K562 (cell line): ENCODE results near the gene RPL35. TPM values are rescaled to one million over a fixed set of nuclear protein-coding genes. Genes with fewer than 3 reads are reported as not detected.

Source experiments
- ATF3 ChIP-seq, 2 experiments: fragments of 450-650 bp in 1 of 2; sonication (generic) in 1 of 2; formaldehyde crosslinking in 1 of 2; IDR thresholded peaks in 1 of 2; conservative IDR thresholded peaks in 1 of 2; 2 replicates each; pipeline versions ENCODE4 v1.6.1 to v1.8.1; 2016 to 2023; ENCODE audit warnings: mild to moderate bottlenecking in 2 of 2, moderate library complexity in 2 of 2, inconsistent platforms in 1 of 2, missing genetic modification reagents in 1 of 2
- CBFB ChIP-seq: sonication (generic); formaldehyde crosslinking; IDR thresholded peaks from 2 replicates; pipeline ENCODE4 v1.4.0; 2020; ENCODE audit warnings: mild to moderate bottlenecking, missing genetic modification reagents
- CEBPG ChIP-seq, 3 experiments: fragments of 200-800 bp in 1 of 3; sonication (Bioruptor generic) in 1 of 3; sonication (generic) in 1 of 3; formaldehyde crosslinking in 1 of 3; IDR thresholded peaks in 2 of 3; conservative IDR thresholded peaks in 1 of 3; 2 replicates each; pipeline versions ENCODE4 v1.6.1 to v1.8.0; 2016 to 2022; ENCODE audit warnings: missing compliant biosample characterization in 2 of 3, missing genetic modification characterization in 2 of 3, mild to moderate bottlenecking in 1 of 3, missing genetic modification reagents in 1 of 3
- CREB1 ChIP-seq, 2 experiments: sonication (generic) in 1 of 2; formaldehyde crosslinking in 1 of 2; IDR thresholded peaks; 2 replicates each; pipeline versions ENCODE4 v1.6.1 to v1.8.0; 2012 to 2022; ENCODE audit warnings: inconsistent platforms in 1 of 2, mild to moderate bottlenecking in 1 of 2, missing genetic modification reagents in 1 of 2, moderate library complexity in 1 of 2
- KAT7 ChIP-seq: sonication (generic); formaldehyde crosslinking; IDR thresholded peaks from 2 replicates; pipeline ENCODE4 v1.8.0; 2022; ENCODE audit warnings: missing genetic modification reagents, mild to moderate bottlenecking, borderline replicate concordance
- NFIX ChIP-seq: fragments of 250-450 bp; sonication (Bioruptor Pico); IDR thresholded peaks from 2 replicates; pipeline ENCODE4 v1.4.0; 2020; ENCODE audit warnings: low read depth, mild to moderate bottlenecking, moderate library complexity
- NR3C1 ChIP-seq: sonication (generic); formaldehyde crosslinking; IDR thresholded peaks from 2 replicates; pipeline ENCODE4 v1.8.1; 2022; ENCODE audit warnings: missing genetic modification reagents
- PATZ1 ChIP-seq: fragments of 250-450 bp; sonication (Bioruptor Pico); IDR thresholded peaks from 2 replicates; pipeline ENCODE4 v1.5.0; 2020; ENCODE audit warnings: mild to moderate bottlenecking, borderline replicate concordance
- SAFB2 ChIP-seq: fragments of 200-400 bp; formaldehyde crosslinking; IDR thresholded peaks from 2 replicates; pipeline ENCODE4 v1.6.1; 2018; ENCODE audit warnings: borderline replicate concordance, low read length, low read depth, moderate library complexity; ENCODE audit not compliant: severe bottlenecking
- SMAD4 ChIP-seq: fragments of 250-450 bp; sonication (Bioruptor Pico); conservative IDR thresholded peaks from 2 replicates; pipeline ENCODE4 v1.8.0; 2021; ENCODE audit warnings: inconsistent platforms, mild to moderate bottlenecking, moderate library complexity
- SREBF1 ChIP-seq: fragments of 150-350 bp; IDR thresholded peaks from 2 replicates; pipeline ENCODE4 v1.6.1; 2014; ENCODE audit warnings: antibody characterized with exemption, low read depth, low read length, borderline replicate concordance
- SRSF9 ChIP-seq: fragments of 200-400 bp; formaldehyde crosslinking; IDR thresholded peaks from 2 replicates; pipeline ENCODE4 v1.6.1; 2017; ENCODE audit warnings: low read depth, low read length, borderline replicate concordance
- STAT6 ChIP-seq: sonication (generic); formaldehyde crosslinking; IDR thresholded peaks from 2 replicates; pipeline ENCODE4 v1.8.1; 2023; ENCODE audit warnings: mild to moderate bottlenecking, missing genetic modification reagents
- THRB ChIP-seq: fragments of 450-650 bp; formaldehyde crosslinking; conservative IDR thresholded peaks from 2 replicates; pipeline ENCODE4 v1.4.0; 2022; ENCODE audit warnings: mild to moderate bottlenecking, missing genetic modification characterization
- ZNF134 ChIP-seq: fragments of 250-450 bp; sonication (Bioruptor Pico); conservative IDR thresholded peaks from 2 replicates; pipeline ENCODE4 v1.4.0; 2020
- ZNF224 ChIP-seq: sonication (generic); formaldehyde crosslinking; IDR thresholded peaks from 2 replicates; pipeline ENCODE4 v1.8.0; 2022; ENCODE audit warnings: mild to moderate bottlenecking, missing genetic modification reagents
- ZNF263 ChIP-seq: sonication (generic); formaldehyde crosslinking; IDR thresholded peaks from 2 replicates; pipeline ENCODE4 v1.8.0; 2022; ENCODE audit warnings: mild to moderate bottlenecking, missing genetic modification reagents, borderline replicate concordance
- ZNF282 ChIP-seq: sonication (generic); formaldehyde crosslinking; IDR thresholded peaks from 2 replicates; pipeline ENCODE4 v1.8.1; 2023; ENCODE audit warnings: missing genetic modification reagents
- ZNF316 ChIP-seq: fragments of 450-650 bp; IDR thresholded peaks from 2 replicates; pipeline ENCODE4 v1.6.1; 2016
- ZNF79 ChIP-seq: fragments of 250-450 bp; sonication (Bioruptor Pico); IDR thresholded peaks from 2 replicates; pipeline ENCODE4 v1.4.0; 2020; ENCODE audit warnings: low read depth, mild to moderate bottlenecking, moderate library complexity
- polyA plus RNA-seq, 8 experiments: library from polyadenylated mRNA; depleted of rRNA in 4 of 8; stranded (reverse) in 5 of 8; unstranded in 3 of 8; fragments of >200 nt; fragmentation: Nextera tagmentation in 2 of 8; fragmentation: Illumina TruSeq in 1 of 8; extraction: Ambion mirVana in 2 of 8; extraction: Trizol in 1 of 8; gene quantifications; 2 replicates each; pipeline versions ENCODE4 v1.2.1 to v1.2.3, GENCODE V29; 2011 to 2014; ENCODE audit warnings: inconsistent platforms in 1 of 8, missing spikeins in 1 of 8
- total RNA-seq, 7 experiments: library from RNA; depleted of rRNA in 6 of 7; stranded (reverse); fragments of >200 nt in 6 of 7; fragmentation: Illumina TruSeq in 2 of 7; extraction: Trizol in 2 of 7; gene quantifications; 2 replicates each; pipeline versions ENCODE4 v1.2.1 to v1.2.3, GENCODE V29; 2011 to 2021; ENCODE audit warnings: low replicate concordance in 1 of 7

RPL35 gene
- total and polyA plus RNA-seq, 9 of the 15 experiments (the other 6 are each of a cell fraction or from before 2014, with no cell fraction given), result 1,755 to 5,101 (median 3,405) TPM

- no peak for TF ChIP-seq SAFB2
- TF ChIP-seq CREB1 (IDR thresholded peaks at IDR 0.05), result no peak
- no peak for TF ChIP-seq CREB1 (CRISPR knock-in tag; IDR thresholded peaks at IDR 0.05)
- TF ChIP-seq ZNF316, result 0 out of 2 replicates have a peak, but pooled peaks have one; percentile 0
- no peak for TF ChIP-seq SRSF9
- TF ChIP-seq THRB (CRISPR knock-in tag), result no peak
- no peak for TF ChIP-seq ZNF282 (CRISPR knock-in tag)
- peak; percentile 70; the same call in 1 of the 2 replicates for TF ChIP-seq STAT6 (CRISPR knock-in tag)
- no peak for TF ChIP-seq SMAD4
- 0 out of 2 replicates have a peak, but pooled peaks have one; percentile 30 for TF ChIP-seq KAT7 (CRISPR knock-in tag)
- no peak for TF ChIP-seq NR3C1
- TF ChIP-seq ATF3 (IDR thresholded peaks at IDR 0.05), result no peak
- no peak for TF ChIP-seq ATF3 (CRISPR knock-in tag; conservative IDR thresholded peaks at IDR 0.05)
- TF ChIP-seq ZNF134 (CRISPR knock-in tag), result no peak
- TF ChIP-seq ZNF224 (CRISPR knock-in tag), result peak; percentile 40; the same call in 1 of the 2 replicates
- no peak for TF ChIP-seq CEBPG (CRISPR knock-in tag; IDR thresholded peaks at IDR 0.05)
- no peak for TF ChIP-seq CEBPG (tag; conservative IDR thresholded peaks at IDR 0.05 in 1 of 2, IDR thresholded peaks at IDR 0.05 in 1 of 2)
- TF ChIP-seq CBFB, result no peak
- TF ChIP-seq ZNF263 (CRISPR knock-in tag), result peak; percentile 79
- TF ChIP-seq ZNF79, result no peak
- no peak for TF ChIP-seq PATZ1 (CRISPR knock-in tag)
- no peak for TF ChIP-seq SREBF1
- no peak for TF ChIP-seq NFIX (CRISPR knock-in tag)
Observed at GRCh38 chr9:124869466-124869985, 7.8 kb upstream of the RPL35 start (continued).
